Measurements from ENCODE around the gene S100A5.
A peak's percentile ranks its signal among the peaks of the same experiment; 100 is the strongest.
"Not testable (repeated sequence)": the region's sequence is repeated elsewhere in the genome, so short reads cannot be mapped to it uniquely, and the experiment has no call there.

S100A5 gene

GRCh38 chr1:153566414-153567371, 26.0 kb upstream of the S100A5 start:
- peak; percentile 99 for DNase-seq (ENCODE audit: low read depth, low spot score)

DNA sequence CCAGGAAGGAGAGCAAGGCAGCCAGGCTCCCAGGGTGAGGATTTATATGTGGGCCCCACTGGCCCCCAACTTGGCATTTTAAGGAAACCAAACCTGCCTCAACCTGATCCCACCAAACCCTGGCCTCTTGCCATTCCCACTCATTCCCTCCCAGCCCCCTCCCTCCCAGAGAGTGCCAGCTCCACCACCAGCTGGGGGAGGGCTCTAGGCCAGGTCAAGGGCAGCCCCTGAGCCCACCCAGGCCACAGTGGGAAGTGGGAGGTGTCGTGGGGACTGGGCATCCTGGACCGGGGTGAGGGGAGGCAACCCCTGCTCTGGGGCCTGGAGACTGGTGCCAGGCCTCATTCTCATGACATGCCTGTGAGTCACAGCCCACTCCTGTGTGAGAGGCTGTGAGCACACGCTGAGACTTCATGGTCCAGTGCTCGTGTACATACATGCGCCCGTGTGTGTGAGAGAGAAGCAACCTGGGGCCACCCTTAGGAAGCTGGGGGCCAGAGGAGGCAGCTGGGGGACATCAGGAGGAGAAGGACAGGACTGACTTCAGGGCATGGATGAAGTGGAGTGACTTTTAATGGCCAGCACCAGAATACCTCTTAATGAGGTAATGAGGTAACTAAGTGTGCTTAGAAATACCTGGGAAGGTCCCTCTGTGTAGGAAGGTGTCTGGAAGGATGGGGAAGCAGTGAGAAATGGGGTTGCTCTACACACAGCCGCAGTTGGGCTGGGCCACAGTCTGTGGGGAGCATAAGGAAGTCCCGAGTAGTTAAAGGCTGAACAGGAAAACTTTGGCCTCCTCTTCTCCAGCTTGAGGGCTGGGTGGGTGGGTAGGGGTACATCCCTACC, 25.0 kb upstream of the S100A5 start, which contains the start of gene S100A2:
TSS of gene S100A2 (minus strand) at position 316 of the 846 bp plus-strand sequence. CDS start 1,967 bp downstream, outside the sequence.
- peak; percentile 95 for DNase-seq (ENCODE audit: low read depth, low spot score)

- DNase-seq (ENCODE audit: low read depth, low spot score) = no peak
These were observed 23.3 kb upstream of the S100A5 start for GRCh38 chr1:153563991-153564390.

DNA sequence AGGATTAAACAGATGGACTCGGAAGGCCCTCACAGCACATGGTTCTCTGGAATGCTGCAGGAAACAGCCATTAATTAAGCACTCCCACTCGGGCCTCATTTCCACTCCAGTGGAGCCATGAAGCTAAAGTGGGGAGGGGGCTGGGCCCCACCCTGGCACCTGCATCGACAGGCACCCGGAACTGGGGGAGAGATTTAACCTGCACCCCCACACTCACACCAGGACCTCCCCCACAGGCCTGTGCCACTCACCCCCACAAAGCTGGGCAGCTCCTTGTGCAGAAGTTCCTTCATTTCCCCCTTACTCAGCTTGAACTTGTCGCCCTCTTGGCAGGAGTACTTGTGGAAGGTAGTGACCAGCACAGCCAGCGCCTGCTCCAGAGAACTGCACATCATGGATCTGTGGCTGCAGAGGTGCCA, 22.8 kb upstream of the S100A5 start:
- DNase-seq (ENCODE audit: low read depth, low spot score) = no peak

- not testable (repeated sequence) for DNase-seq (ENCODE audit: low read depth, low spot score)
These were observed 21.3 kb upstream of the S100A5 start for GRCh38 chr1:153562021-153562420.

- DNase-seq (ENCODE audit: low read depth, low spot score) = no peak
These were observed 20.8 kb upstream of the S100A5 start for GRCh38 chr1:153561466-153561985.

DNA sequence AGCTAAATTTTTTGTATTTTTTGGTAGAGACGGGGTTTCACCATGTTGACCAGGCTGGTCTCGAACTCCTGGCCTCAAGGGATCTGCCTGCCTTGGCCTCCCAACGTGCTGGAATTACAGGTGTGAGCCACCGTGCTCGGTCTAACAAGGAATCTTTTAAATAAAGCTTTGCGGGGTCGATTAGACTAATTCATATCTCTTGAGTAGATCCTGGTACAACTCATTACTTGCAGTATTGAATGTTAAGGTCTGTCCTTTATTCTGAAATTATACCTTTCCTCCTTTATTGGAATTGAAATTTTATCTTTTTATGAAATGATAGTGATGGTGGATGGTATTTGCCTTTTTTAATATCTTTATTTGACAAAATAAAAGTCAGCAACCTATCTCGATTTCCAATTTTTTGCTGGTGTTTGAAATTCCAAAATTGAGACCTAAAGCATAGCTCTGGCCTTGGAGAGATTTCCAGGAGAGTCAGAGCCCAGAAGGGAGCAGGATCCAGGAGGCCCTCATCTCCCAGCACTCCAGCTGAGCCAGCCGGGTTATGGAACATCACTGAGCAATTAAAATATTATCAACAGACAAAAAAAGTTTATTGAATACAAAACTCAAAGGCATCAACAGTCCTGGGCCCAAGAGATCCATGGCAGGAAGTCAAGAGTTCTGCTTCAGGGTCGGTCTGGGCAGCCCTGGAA, 20.2 kb upstream of the S100A5 start:
- no peak for DNase-seq (ENCODE audit: low read depth, low spot score)

GRCh38 chr1:153560241-153560640, 19.5 kb upstream of the S100A5 start:
- no peak for DNase-seq (ENCODE audit: low read depth, low spot score)

GRCh38 chr1:153557877-153558276, 17.1 kb upstream of the S100A5 start:
- DNase-seq (ENCODE audit: low read depth, low spot score) = no peak

GRCh38 chr1:153556348-153556747, 15.6 kb upstream of the S100A5 start:
- DNase-seq (ENCODE audit: low read depth, low spot score) = no peak

- DNase-seq (ENCODE audit: low read depth, low spot score) = no peak
These were observed 13.3 kb upstream of the S100A5 start for GRCh38 chr1:153553830-153554541.

- DNase-seq (ENCODE audit: low read depth, low spot score) = no peak
These were observed 12.4 kb upstream of the S100A5 start for GRCh38 chr1:153553096-153553495.

DNA sequence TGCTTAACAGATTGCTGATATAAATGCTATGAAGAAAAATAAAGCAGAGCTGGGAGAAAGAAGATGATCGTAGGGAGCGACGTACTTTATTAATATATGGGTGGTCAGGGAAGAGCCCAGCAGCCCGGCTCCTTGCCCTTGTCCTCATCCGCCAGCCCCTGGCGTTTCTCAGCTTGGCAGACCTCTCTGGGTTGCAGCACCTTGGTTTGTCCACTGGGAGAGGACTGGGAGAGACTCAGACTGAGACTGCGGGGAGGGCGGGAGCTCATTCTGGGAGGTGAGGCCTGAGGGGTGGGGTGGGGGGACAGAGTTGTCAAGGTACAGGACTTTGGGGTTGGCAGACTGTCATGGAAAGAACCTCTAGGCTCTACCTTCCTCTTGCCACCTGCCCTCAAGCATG, 11.6 kb upstream of the S100A5 start:
- no peak for DNase-seq (ENCODE audit: low read depth, low spot score)

GRCh38 chr1:153550827-153551500, 10.2 kb upstream of the S100A5 start:
- no peak for DNase-seq (ENCODE audit: low read depth, low spot score)

DNA sequence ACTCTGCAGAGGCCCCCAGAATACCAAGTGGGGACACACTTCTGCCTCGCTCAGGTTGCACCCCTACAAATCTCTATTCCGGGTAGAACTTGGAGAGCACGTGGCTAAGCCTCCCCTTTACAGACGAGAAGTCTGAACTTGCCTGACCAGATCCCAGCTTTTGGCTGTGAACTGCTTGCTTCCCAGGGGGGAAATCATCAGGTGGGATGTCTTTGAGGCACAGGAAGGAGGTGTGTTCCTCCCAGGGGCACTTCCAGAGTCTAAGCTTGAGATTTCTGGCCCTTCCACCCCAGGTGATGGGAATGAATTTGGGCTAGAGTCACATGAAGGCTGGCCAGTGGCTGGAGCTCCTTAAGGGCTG, 9.6 kb upstream of the S100A5 start:
- DNase-seq (ENCODE audit: low read depth, low spot score) = no peak

GRCh38 chr1:153549741-153550397, 9.1 kb upstream of the S100A5 start:
- no peak for DNase-seq (ENCODE audit: low read depth, low spot score)

DNA sequence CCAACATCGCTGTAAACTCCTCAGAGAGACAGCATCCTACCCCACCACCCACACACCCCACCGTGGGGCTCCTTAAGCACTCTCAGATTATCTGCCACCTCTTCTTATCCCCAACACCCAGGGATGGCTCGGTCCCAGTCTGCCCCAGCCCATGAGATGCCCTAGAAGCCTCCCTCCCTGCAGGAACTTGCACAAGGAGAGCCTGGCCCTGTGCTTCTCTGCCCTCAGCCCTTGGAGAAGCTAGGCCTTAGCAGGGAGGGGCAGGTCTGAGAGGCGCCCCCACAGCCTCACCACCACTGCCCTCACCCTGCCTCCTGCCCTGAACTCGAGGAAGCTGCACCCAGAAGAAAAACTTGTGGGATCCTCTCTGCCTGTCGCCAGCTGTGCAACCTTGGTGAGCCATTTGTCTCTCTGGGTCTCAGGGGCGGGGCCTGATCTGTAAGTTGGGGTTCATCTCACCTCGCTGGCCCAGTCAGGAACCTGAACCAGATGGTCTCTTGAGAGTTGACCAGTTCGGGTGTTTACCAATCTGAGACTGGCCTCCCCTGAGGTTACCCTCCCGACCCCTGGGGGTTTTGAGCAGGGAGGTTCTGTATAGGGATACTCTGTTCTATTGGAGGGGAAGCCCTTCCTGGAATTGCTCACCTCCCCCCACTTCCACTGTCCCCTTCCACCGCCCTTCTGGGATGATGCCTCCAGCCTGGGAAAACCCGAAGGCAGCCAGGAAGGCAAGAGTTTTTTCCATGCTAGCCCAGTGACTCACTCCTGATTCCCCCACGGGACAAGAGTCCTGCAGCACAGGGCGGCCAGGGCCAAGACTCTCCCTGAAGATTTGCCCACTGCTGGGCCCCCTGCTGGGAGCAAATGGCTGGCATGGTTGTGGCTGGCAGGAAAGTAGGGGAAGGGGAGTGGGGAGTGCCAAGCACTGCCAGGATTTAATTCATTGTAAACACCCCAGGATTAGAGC, 8.3 kb upstream of the S100A5 start, which contains the start of gene S100A3:
TSS of gene S100A3 (minus strand) at position 537 of the 967 bp plus-strand sequence. CDS start 773 bp downstream, outside the sequence.
- peak; percentile 94 for DNase-seq (ENCODE audit: low read depth, low spot score)
